SIG-M5 treated with dmso at 0.1 percent for 504 hours (cell line): ENCODE data around the gene NPEPPS.
A peak's percentile ranks its signal among the peaks of the same experiment; 100 is the strongest.
"Not testable (repeated sequence)": the region's sequence is repeated elsewhere in the genome, so short reads cannot be mapped to it uniquely, and the experiment has no call there.

Experiments used
- DNase-seq: peaks from one replicate; lab custom pipeline; 2025; ENCODE audit not compliant: unreplicated experiment; lab: John Stamatoyannopoulos, UW

NPEPPS gene, protein sequence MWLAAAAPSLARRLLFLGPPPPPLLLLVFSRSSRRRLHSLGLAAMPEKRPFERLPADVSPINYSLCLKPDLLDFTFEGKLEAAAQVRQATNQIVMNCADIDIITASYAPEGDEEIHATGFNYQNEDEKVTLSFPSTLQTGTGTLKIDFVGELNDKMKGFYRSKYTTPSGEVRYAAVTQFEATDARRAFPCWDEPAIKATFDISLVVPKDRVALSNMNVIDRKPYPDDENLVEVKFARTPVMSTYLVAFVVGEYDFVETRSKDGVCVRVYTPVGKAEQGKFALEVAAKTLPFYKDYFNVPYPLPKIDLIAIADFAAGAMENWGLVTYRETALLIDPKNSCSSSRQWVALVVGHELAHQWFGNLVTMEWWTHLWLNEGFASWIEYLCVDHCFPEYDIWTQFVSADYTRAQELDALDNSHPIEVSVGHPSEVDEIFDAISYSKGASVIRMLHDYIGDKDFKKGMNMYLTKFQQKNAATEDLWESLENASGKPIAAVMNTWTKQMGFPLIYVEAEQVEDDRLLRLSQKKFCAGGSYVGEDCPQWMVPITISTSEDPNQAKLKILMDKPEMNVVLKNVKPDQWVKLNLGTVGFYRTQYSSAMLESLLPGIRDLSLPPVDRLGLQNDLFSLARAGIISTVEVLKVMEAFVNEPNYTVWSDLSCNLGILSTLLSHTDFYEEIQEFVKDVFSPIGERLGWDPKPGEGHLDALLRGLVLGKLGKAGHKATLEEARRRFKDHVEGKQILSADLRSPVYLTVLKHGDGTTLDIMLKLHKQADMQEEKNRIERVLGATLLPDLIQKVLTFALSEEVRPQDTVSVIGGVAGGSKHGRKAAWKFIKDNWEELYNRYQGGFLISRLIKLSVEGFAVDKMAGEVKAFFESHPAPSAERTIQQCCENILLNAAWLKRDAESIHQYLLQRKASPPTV

DNA sequence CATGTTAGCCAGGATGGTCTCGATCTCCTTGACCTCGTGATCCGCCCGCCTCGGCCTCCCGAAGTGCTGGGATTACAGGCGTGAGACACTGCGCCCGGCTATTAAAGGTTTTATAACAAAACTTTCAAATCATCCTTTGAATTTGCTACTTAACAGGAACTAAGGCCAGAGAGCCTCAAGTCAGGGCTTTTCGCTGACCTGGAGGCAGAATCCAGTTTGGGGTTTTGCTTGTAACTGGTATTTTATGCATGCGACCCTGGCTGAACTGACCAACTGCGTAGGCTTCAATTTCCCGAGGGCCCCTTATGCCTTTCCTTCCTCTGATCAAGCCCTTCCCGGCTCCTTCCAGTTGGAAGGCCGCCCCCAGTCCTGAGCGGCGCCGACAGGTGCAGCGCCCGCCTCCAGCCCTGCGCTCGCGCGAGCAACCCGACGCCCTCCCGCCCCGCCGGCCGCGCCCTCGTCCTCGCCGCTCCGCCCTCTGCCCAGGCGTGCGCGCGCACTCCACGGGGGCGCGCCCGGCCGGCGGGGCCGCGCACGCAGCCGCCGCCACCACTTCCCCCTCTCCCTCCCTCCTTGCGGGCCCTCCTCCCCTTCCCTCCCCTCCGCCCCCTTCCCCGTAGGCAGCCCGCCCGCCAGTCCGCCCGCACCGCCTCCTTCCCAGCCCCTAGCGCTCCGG, at the start of gene NPEPPS:
Gene NPEPPS, plus strand, starts transcription at position 552 of the 676 bp plus-strand sequence. CDS start 193 bp downstream, outside the sequence.
- DNase-seq: peak; percentile 83

DNA sequence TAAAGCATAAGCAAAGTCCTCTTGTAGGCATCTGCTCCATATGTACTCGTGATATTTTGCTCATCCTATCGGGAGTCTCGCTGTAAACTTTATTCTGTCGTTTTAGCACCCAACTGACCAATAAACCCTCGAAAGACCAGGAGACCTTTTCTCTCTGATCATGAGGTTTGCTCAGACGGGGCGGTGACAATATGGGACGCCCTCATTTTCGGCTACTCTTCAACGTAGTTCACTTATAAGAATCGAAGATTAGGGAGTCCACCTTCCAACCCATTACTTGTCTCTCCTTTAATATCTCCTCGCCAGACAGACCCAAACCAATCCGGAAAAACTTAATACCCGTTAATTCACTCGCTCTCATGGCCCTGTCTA, 39.1 kb upstream of the NPEPPS start:
- DNase-seq: not testable (repeated sequence)

GRCh38 chr17:47499074-47499473, 31.8 kb upstream of the NPEPPS start:
- DNase-seq: not testable (repeated sequence)

- DNase-seq: not testable (repeated sequence)
These were observed 31.4 kb upstream of the NPEPPS start for GRCh38 chr17:47499494-47499893.

DNA sequence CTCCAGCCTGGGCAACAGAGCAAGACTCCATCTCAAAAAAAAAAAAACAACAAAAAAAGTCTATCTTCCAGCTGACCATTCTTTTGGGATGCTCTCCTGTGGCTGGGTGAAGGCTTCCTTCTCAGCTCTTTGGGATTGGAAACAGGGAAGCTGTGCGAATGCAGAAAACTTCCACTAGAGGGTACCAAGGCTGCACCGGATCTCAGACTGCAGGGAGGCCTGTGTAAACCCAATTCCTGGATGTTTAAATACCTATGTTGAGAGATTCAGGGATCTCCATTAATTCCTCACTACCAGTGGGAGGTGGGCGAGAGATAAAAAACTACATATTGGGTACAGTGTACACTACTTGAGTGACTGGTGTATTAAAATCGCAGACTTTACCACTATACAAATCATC, 30.3 kb upstream of the NPEPPS start:
- DNase-seq: not testable (repeated sequence)

GRCh38 chr17:47502122-47502731, 28.7 kb upstream of the NPEPPS start:
- peak; percentile 26 for DNase-seq

DNA sequence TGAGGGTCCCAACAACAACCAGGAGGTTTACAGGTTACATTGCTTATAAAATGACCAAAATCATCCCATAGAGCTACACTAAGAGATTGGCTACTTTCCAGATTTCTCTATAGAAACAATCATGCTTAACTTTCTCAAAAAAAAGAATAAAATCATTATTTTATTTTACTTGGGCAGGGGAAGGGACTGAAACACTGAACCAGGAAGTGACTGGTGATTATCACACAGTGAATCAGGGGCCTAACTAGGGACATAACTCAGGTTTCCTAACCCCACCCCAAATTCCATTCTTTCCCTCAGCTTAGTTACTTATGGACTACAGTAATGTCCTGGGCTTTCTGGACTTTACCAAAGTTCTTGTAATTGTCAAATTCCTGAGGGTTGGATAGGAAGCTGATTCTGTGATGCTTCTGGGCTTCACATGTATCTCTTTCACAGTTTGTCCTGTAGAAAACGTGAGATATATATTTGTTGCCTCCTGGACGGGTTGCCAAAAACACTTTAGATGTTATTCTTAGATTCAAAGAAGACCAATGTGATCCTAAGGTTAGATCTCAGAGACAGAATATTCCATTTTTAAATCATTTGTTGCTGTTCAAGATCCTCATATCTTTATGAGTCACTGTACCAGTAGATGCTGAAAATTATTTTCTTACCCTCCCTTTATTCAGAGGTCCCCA, 28.0 kb upstream of the NPEPPS start:
- not testable (repeated sequence) for DNase-seq

DNA sequence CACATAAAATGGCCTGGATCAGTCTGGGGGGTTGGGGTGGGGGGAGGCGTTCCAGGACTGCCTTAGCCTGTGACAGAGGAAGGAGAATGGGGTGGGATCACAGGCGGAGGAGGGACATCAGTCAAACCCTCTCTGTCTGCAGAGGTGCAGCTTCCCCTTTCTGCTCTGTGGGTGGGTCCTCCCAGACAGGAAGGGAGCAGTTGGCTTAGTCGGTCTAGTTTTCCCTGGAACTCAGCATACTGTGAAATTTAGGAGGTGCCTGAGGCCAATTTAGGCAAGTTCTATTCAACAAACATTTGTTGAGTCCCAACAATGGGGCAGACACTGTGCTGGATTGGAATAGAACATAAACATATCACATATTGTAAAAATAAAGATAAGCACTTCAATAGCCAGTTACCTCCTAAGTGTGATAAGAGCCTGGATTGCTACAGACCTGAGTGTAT, 19.2 kb upstream of the NPEPPS start:
- DNase-seq: peak; percentile 55

DNA sequence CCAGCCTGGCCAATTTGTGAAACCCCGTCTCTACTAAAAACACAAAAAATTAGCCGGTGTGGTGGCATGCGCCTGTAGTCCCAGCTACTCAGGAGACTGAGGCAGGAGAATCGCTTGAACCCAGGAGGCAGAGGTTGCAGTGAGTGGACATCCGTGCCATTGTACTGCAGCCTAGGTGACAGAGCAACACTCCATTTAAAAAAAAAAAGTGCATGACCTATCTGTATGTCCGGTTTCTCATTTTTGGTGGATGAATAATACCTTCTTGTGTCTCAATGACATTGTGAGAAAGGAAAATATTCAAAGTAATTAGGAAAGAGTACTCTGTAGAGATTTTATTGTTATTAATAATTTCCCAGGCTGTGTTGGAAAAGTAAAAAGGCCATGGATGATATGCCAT, 17.6 kb upstream of the NPEPPS start:
- DNase-seq: not testable (repeated sequence)

DNA sequence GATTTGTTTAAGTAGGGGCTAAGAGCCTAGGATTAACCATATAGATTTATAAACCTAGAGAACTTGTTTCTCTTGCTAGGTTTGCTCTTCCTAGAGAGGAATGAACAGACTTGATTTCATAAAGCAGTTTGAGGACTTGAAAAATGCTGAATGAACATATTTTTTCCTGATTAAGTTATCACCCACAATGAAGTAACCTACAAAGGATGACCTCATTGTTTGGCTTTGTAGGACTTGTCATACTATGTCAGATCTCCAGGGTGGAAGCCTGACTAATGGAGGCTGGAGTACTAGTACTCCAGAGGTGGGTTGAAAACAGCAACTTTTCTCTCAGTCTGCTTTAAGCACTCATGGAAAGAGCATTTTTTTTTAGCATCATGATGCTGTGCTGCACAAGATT, 12.0 kb upstream of the NPEPPS start:
- DNase-seq: not testable (repeated sequence)

- DNase-seq: not testable (repeated sequence)
These were observed 11.5 kb upstream of the NPEPPS start for GRCh38 chr17:47519365-47519764.

GRCh38 chr17:47520279-47520678, 10.6 kb upstream of the NPEPPS start:
- DNase-seq: not testable (repeated sequence)

DNA sequence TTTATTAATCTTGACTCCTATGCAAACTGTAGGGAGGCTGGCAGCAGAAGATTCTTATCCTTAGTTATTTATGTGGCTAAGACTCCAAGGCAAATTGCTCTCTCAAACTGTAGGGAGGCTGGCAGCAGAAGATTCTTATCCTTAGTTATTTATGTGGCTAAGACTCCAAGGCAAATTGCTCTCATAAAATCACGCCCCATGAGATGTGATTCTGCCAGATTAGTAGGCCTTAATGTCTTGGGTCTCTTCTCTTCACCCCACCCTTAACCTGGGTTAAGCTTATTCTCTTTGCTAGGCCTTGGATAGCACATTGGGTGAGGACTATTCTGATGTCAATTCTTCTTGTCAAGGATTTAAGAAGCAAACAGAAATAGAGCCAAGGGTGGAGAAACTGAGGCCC, 9.5 kb upstream of the NPEPPS start:
- DNase-seq: not testable (repeated sequence)

GRCh38 chr17:47522341-47522740, 8.6 kb upstream of the NPEPPS start:
- not testable (repeated sequence) for DNase-seq

DNA sequence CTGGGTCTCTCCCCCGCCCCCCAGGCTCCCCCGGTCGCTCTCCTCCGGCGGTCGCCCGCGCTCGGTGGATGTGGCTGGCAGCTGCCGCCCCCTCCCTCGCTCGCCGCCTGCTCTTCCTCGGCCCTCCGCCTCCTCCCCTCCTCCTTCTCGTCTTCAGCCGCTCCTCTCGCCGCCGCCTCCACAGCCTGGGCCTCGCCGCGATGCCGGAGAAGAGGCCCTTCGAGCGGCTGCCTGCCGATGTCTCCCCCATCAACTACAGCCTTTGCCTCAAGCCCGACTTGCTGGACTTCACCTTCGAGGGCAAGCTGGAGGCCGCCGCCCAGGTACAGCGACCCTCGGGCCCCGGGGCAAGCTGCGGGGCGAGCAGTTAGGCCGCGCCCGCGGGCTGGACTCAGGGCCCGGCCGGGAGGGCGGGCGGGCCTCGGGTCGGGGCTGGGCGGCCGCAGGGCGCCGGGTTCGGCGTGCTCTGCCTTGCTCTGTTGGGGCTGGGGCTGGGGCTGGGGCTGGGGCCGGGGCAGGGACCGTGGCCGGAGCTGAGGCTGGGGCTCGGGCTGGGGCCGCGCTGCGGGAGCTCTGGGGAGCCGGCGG, 419 bp downstream of the NPEPPS start:
- DNase-seq: not testable (repeated sequence)

DNA sequence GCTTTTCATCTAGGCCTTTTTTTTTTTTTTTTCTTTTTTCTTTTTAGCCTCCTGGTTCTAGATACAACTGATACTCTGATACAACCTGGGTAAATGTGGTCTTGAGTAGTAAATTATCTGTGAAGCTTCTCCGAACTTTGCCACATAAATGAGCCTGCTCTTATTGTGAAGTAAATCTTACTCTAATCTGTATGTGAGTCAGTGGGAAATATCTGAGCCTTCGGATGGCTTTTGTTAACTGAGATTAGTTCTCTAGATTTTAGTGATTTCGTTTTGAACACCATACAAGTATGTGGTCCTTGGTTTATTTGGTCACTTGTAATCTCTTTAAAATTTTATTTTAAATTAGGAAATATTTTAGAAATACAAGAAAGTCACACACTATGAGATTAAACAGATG, 8.2 kb downstream of the NPEPPS start:
- DNase-seq: not testable (repeated sequence)

- not testable (repeated sequence) for DNase-seq
These were observed 10.8 kb downstream of the NPEPPS start for GRCh38 chr17:47541676-47542075.

GRCh38 chr17:47544327-47544726, 13.4 kb downstream of the NPEPPS start:
- DNase-seq: not testable (repeated sequence)

DNA sequence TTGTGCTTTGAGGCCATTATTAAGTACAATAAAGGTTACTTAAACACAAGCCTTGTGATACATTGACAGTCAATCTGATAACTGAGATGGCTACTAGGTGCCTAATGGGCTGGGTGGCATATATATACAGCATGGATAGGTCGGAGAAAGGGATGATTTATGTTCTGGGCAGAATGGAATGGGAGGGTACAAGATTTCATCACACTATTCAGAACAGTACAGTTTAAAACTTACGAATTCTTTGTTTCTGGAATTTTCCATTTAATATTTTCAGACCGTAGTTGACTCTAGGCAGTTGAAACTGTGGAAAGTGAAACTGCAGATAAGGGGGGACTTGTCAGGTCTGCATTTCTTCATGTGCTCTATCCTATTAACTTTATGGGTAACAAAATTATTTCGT, 23.8 kb downstream of the NPEPPS start:
- DNase-seq: not testable (repeated sequence)

DNA sequence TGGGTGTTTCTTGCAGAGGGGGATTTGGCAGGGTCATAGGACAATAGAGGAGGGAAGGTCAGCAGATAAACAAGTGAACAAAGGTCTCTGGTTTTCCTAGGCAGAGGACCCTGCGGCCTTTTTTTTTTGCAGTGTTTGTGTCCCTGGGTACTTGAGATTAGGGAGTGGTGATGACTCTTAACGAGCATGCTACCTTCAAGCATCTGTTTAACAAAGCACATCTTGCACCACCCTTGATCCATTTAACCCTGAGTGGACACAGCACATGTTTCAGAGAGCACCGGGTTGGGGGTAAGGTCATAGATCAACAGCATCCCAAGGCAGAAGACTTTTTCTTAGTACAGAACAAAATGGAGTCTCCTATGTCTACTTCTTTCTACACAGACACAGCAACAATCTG, 25.2 kb downstream of the NPEPPS start:
- DNase-seq: not testable (repeated sequence)
